HT1080 (cell line): ENCODE measurements around the gene CAMK4. TPM values are rescaled to one million over a fixed set of nuclear protein-coding genes. Genes with fewer than 3 reads are reported as not detected.
A peak's percentile ranks its signal among the peaks of the same experiment; 100 is the strongest.

Experiments
- DNase-seq: peaks from one replicate; pipeline ENCODE4 v3.0.0-alpha.2; 2015; ENCODE audit warnings: low read depth
- total RNA-seq: library from RNA; depleted of rRNA; stranded (reverse); fragments of >200 nt; shearing (Covaris generic); gene quantifications from 2 replicates; pipeline ENCODE4 v1.2.3, GENCODE V29; 2014

The CAMK4 gene
- total RNA-seq, 1 experiment from 2014 or later: 28.0 TPM

DNA sequence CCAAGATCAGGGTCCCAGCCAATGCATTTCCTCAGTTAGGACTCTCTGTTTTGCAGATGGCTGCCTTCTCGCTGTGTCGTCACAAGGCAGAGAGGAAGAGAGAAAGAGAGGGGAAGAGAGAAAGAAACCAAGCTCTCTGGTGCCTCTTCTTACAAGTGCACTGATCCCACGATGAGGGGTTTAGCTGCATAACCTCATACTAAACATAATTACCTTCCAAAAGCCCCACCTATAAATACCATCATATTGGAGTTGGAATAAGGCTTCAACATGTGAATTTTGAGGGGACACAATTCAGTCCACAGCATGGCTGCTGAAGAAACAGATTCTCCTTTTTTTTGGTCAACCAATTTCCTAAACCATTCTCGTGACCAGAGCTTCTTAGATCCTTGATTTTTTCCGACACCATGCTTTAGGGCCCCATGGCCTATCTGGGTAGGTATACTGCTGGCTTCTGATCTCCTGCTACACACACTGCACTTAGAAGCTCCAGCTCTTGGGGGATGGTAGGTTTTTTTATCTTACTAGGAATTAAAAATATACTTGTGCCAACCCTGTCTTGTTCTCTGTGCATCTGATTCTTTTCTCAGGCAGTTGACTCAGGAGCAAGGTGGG lies 5.1 kb downstream of the CAMK4 start:
- no peak for DNase-seq

DNA sequence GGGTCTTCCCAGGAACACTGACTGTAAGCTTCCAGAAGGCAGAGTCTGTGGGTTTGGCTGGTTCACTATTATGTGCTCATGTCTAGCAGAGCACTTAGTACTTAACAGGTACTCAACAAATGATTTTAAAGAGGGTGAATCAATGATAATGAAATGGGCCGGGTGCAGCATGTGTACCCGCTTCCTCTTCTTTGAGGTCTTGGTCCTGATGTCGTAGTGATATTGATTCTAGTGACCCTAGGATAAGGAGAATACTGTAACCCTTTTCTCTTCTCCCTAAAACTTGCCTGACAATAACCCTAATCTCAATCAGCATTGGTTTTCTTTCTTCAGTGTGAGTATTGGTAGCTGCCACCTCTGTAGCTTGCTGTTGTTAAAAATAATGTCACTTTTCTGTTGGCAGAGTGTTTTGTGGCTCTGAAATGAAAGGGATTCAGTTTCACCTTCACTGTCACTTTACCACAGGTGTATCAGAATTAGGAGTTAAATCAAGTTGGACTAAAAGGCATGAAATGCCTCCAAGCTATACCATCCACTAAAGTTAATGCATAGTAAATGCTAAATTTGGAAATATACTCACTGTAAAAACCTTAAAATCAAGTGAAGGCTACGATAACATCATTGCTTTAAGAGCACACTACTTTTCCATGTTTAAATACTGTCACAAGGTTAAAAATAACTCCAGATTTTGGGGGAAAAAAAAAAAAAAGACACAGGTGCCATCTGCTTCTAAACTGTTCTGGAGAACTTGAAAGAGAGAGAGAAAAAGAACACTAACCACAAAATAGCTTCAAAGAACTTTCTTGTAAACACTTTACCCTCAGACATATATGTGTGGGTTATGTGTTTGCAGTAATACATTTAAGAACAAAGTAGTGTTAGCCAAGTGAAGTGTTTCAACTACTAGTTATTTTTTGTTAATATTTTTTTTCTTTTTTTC lies 6.0 kb downstream of the CAMK4 start:
- DNase-seq: no peak

DNA sequence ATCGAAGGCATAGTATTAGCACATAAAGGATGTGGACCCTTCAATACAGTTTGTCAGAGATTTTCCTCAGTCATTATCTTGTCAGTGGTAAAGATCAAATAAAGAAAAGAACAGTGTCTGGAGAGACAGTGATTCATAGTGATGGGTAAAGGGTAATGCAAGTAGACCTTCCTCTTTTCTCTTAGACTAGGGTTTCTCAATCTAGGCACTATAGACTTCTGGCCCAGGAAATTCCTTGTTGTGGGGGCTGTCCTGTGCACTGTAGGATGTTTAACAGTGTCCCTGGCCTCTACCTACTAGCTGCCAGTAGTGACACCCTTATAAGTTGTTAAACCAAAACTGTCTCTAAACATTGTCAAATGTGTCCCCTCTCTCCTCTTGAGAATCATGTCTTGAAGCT lies 6.9 kb downstream of the CAMK4 start:
- no peak for DNase-seq

DNA sequence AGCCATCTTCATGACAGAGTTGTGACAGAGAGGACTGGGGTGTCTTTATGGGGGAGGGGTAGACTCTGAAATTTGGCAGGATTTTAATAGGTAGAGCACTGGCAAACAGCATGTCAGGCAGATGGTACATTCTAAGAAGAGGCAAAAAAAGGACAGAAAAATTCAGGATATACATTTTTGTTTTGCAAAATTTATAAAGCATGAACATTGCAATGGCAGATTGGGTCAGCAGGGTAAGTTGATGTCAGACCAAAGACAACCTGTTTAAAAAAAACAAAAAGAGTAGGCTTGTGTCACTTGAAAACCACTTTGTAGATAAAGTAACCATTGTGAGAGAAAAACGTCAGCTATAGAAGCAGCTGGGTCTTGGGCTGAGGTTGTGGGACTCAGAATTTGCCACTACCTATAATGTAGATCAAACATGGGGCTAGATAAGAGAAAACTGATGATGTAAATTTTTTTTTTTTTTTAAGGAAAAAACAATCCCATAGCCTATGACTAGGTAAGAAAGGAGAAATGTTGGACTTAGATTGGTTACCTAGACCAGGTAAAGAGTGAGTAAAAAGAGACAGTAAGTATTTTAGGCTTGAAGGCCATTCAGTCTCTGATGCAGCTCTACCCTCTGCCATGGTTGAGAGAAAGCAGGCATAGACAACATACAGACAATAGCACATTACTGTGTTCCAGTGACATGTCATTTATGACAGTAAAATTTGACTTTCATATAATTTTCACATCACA lies 8.3 kb downstream of the CAMK4 start:
- no peak for DNase-seq

DNA sequence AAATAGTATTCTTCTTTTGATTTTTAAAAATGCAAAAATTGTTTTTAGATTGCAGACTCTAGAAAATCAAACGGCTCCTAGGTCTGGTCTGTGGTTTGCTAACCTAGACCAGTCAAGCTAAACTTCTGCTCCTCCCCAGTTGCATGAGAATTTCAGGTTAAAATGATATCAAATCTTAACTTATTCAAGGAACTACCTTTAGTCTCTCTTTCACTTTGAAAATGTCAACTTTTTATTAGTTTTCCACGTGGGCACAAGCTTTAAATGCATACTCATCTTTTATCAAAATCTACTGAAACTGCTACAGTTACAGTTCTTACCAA lies 8.8 kb downstream of the CAMK4 start:
- DNase-seq: no peak

DNA sequence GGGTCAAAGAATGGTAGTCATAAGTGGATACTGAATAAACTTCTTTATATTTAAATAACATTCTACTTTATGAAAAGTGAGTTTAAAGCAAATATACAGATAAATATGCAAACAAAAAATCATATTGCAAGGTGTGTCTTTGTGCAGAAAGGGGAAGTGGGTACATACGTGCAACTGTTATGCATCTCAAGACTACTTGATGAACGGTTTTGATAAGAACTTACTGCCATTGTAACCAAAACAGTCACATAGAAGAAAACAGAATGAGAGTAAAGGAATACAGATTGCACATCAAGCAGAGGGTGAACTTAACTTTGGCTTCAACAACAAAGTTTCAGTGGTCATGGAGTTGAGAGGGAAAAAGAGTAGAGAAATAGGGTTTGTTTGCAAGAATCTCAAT lies 9.9 kb downstream of the CAMK4 start:
- DNase-seq: no peak

DNA sequence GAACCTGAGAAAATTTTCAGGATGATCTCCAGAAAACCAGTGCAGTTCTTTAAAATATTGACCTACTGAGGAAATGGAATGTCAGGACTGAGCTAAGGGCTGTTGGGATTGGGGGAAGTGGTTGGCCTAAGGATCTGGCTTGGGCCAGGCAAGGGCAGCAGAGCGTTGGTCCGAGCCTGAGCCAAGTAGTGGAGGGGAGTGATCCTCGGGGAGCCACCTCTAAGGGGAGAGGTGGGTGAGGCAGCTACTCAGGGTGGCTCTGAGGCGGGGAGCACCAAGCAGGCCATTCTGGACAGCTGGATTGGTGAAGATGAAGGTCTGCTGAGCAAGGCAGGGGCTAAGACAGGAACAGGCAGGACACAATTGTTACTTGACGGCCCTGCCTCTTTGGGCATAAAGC lies 11.5 kb downstream of the CAMK4 start:
- no peak for DNase-seq

DNA sequence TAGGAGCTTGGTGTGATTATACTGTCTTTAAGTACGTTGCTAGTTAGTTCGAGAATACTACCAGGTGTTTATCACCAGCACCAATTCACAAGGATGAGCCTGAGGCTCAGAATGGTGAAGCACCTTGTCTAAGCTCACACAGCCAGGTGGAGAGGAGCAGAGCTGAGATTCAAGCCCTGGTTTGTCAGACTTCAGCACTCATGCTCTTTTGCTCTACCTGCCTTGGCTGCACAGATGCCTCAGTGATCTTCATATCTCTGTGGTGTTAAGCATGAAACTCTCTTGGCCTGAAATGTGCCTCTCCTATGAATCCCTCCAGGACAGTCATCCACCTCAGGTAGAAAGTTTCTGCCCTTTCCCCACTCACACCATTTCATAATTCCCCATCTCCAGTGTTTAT lies 12.2 kb downstream of the CAMK4 start:
- DNase-seq: no peak

DNA sequence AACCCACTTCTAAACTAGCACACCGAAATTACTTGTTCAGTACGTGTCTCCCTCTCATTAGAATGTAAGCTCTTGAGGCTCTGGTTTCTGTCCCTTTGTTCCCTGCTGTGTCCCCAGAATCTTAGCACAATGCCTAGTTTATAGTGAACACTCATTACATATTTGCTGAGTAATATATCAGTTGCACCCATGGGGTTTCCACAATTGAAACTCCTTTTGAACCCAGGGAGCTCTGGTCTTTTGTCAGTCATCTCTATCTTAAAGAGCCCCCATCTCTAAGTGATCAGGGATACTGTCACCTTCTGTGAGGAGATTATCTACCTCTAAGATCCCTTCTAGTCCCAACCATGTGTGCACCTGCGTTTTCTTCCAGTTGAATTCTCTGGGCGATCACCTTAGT lies 12.8 kb downstream of the CAMK4 start:
- DNase-seq: no peak

DNA sequence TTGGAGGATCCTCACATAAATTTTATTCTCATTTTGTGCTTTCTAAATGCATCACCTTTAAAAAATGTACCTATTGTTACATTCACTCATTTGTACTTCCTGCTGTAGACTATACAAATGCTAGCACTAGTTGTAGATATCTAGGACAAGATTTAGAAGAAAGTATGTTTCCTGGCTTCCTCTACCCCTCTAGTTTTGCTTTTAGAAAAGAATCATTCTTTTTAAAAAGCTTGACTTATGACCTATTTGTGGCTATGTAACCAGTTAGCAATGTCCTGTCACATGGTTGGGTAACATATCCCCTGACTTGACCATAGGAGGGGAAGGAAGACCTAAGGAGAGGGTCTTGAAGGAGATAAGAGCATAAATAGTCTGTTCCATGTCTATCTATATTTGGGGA lies 13.3 kb downstream of the CAMK4 start:
- DNase-seq: peak; percentile 56

DNA sequence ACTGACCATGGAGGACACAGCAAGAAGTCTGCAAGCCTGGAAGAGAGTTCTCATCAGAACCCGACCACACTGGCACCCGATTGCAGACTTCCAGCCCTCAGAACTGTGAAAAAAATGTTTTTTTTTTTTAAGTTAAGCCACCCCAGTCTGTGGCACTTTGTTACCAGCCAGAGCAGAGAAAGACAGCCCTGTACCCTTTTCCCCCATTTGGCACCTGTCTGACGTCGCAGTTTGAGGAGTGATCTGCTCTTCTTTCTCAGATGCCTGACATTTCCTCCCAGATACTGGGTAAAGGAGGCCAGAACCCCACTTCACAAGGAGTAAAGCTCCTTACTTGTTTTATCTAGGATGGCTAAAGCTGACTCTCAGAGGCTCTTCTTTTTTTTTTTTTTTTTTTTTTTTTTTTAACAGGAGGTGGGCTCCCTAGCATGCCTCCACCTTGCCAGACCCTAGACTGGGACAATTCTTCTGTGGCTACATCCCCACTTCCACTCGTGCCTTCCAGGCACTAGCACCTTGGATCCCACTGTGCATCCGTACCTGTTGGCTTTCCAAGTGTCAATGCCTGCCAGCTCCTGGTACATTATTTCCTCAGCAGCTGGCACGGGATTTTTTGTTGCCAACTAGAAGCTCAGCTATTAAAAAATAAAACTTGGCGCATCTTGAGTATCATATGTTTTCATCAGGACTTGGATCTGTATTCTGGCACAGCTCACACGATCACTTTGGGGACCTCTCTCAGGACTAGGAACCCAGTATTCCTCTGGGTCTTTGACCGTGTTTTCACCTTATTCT lies 14.4 kb downstream of the CAMK4 start:
- DNase-seq: no peak

DNA sequence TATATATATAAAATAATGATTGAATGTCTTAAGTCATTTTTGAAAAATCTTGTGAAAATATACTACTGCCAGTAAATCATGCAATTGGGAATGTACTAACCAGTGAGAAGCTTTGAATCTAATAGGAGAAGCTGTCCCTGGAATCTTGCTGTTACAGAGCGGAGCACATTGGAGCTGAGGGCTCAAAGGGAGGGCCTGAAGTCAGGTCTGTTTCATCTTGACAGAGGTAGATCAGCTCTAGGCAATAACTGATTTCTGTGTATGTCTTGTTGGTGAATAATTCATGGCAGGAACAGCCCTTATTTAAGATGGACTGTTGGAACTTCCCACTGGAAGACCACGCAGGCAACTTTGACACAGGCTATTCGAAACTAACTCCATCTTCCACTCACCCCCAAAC lies 17.5 kb downstream of the CAMK4 start:
- DNase-seq: no peak

DNA sequence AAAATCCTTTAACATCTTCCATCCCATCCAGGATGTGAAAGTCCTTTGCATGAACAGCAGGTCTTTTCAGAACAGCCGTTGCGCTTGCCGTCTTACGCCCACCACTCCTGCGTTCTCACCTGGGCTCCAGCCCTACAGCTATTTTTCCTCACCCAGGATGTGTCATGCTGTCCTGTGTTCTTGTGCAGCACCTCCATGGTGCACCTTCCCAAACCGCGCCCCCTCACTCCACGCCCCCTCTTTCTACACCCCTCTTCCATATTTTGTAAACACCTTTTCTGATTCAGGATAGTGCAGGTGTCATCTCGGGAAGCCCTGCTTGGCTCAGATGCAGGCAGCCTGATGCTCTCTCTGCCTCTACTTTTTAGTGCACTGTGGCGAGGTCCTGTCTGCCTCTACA lies 18.4 kb downstream of the CAMK4 start:
- DNase-seq: no peak

DNA sequence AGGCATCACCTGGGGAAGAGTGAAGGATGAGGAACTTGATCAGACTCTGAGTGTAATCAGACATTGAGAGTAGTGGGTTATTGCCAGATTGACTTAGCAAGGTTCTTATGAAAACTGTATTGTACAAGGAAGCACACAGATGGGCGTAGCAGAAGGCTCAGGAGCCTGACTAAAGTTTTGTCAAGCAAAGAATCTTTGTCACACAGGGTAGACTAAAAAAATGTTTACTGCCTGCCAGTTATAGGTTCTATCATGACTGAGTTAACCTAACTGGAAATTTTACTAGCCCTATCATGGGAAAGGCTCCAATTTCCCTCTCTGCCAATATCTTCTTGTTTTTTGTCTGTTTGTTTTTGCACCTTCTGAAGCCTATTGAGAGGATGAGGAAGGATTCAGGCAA lies 19.1 kb downstream of the CAMK4 start:
- no peak for DNase-seq

DNA sequence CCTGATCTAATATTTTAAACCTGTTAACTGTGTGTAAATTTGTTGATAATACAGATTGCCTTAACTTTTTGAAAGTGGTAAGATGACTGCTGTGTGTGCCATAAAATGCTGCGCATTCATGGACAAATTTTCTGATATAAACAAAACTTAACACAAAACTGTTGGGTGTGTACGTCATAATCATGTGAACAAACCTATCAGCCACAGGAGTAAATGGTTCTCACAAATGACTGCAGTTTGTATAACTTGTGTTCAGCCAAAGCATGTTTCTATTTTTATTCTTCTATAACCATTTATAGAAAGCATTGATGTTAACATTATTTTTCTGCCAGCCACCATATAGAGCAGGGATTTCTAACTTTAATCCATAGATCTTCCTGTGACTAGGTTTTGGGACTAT lies 21.5 kb downstream of the CAMK4 start:
- DNase-seq: no peak

DNA sequence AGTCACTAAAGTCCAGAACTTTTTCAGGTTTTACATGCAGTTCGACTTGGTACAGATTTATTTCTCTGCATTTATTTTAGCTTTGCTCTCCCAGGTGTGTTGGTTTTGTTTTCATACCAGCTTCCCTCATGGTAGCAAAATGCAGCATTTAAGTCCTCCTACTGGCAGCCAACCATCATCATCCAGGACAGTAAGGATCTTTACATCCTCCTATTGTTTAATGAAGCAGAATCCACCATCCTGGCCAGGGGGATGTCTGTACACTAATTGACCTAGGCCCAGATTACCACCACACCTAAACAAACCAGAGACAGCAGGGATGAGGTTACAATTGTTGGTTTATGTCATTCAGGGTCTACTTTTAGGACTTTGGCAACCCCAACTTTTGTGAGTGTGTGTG lies 22.3 kb downstream of the CAMK4 start:
- no peak for DNase-seq

DNA sequence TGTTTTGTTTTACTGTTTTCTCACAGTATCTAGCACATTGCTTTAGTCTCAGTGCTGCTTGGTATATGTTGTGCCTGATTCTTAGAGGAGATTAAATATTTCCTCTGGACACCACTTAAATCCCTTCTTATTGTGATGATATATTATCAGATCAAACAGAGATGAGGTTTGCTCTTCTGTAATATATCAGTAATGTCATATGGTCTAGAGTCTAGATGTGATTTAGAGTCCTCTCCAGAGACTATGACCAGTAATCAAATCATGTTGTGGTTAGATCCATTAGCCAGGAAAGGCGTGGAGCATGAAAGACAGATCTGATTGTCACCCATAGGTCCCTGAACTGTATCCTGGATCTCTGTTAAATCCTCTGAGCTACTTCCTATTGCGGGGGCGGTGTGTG lies 24.4 kb downstream of the CAMK4 start:
- DNase-seq: no peak

DNA sequence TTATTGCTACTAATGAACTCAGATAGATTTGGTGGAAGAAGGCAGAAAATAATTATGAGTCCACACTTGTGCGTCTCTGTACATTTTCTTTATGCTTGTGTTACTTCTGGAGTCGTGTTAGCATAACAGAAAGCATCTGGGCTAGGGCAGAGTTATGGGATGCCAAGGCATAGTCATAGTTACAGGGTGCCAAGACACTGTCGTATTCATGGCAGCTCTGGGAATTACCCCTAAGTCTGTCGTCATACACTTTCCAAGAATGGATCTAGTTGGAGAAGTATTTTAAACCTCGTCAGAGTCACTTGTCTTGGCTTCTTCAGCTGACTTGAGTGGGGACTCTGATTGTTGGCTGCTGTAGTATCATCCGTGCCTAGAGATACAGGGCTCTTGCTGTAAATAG lies 27.7 kb downstream of the CAMK4 start:
- no peak for DNase-seq

DNA sequence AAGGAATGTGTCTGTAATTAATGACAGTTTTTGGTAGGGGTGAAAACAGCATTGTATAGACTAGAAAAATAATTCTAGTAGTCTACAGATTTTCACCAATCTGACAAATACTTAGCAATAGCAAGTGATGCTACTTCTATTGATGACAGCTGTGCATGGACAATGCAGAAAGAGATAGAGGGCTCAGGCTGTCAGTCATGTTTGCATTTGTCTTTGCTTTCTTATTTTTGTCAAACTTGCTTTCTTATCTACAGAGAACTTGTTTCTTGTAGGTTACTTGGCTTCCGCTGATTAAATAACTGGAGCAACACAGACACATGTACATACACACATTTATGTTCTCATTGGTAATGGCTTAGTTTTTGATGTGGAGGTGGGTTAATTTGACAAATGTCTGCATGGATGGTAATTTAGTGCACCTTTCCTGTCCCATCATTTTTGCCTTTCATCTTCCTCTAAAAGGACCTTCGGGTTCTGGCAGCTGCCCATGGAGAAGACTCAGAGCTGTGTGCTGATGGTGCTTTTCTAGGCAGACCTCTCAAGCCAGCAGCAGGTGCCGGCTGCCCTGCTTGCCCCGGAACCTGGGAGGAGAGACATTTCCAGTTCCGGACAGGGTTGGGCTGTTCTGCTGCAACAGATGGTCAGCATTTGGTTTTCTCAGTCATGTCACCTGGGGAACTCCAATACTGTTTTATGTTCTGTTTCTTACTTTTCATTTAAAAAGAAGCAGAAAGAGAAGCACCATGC lies 28.8 kb downstream of the CAMK4 start:
- no peak for DNase-seq

DNA sequence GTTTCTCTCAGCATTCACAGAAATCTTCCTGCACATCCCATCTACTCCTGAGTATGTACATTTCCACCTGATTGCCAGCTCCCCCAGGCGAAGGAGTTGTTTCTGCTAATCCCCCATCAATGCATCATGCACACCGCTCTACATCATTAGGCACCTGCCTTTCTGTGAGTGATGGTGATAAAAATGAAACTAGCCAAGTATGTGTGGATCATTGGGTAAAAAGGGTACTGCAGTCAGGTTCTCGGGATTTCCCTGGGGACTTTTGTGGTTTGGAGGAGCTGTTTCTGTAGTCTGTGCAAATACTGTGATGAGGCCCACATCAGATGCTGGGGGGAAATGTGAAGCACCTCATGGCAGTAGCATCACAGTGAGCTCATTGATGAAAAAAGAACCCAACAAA lies 30.4 kb downstream of the CAMK4 start:
- DNase-seq: peak; percentile 9

DNA sequence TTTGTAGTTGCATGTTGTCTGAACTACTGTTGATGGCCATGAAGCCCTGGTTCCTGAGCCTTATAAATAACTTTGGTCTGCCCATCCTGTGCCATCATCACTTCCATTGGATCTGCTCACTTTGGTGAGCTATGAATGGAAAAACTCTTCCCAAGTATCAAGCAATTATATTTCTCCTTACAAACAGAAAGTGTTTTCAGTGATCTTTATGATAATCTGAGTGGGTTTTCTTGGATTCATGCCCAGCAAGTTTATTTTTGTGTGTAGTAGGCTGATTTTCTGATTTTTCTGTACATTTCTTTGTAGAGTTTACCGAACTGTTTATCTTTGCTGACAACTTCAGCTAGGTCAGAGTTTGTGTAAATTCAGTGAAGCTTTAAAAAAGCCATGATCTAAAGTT lies 31.0 kb downstream of the CAMK4 start:
- DNase-seq: no peak
